WTC11 (cell line): ENCODE measurements around the gene FASTKD3.

Source experiments
- CTCF ChIP-seq: fragments of 200-600 bp; IDR thresholded peaks from 2 replicates; pipeline ENCODE4 v1.8.0; 2022; ENCODE audit warnings: antibody characterized with exemption
- PREB ChIP-seq: sonication (generic); formaldehyde crosslinking; IDR thresholded peaks from 2 replicates; pipeline ENCODE4 v1.8.1; 2022; ENCODE audit warnings: mild to moderate bottlenecking, missing genetic modification reagents, moderate library complexity, borderline replicate concordance
- TP53 ChIP-seq: sonication (generic); formaldehyde crosslinking; IDR thresholded peaks from 2 replicates; pipeline ENCODE4 v1.8.1; 2023; ENCODE audit warnings: mild to moderate bottlenecking, missing genetic modification reagents
- ZNF396 ChIP-seq: fragments of 250-450 bp; sonication (Bioruptor Pico); IDR thresholded peaks from 2 replicates; pipeline ENCODE4 v1.8.0; 2021; ENCODE audit warnings: mild to moderate bottlenecking, moderate library complexity, borderline replicate concordance

- TF ChIP-seq CTCF (no peak), PREB (CRISPR knock-in tag) (no peak), TP53 (CRISPR knock-in tag) (no peak), ZNF396 (CRISPR knock-in tag) (no peak)
Observed at GRCh38 chr5:7907612-7908011, 38.8 kb upstream of the FASTKD3 start.
